WTC11 (cell line): ENCODE data around the gene CENPL. TPM values are rescaled to one million over a fixed set of nuclear protein-coding genes. Genes with fewer than 3 reads are reported as not detected.

Experiments
- ETV6 ChIP-seq: sonication (generic); formaldehyde crosslinking; IDR thresholded peaks from 2 replicates; pipeline ENCODE4 v1.8.1; 2022; ENCODE audit warnings: mild to moderate bottlenecking, missing genetic modification reagents
- MYBL2 ChIP-seq: sonication (generic); formaldehyde crosslinking; IDR thresholded peaks from 2 replicates; pipeline ENCODE4 v1.8.1; 2023; ENCODE audit warnings: mild to moderate bottlenecking, moderate library complexity, missing genetic modification reagents
- NFE2L1 ChIP-seq: sonication (generic); formaldehyde crosslinking; IDR thresholded peaks from 2 replicates; pipeline ENCODE4 v1.8.1; 2023; ENCODE audit warnings: missing genetic modification reagents
- RORB ChIP-seq: fragments of 250-450 bp; sonication (Bioruptor Pico); IDR thresholded peaks from 2 replicates; pipeline ENCODE4 v1.9.0; 2021; ENCODE audit warnings: mild to moderate bottlenecking
- SMAD3 ChIP-seq: sonication (generic); formaldehyde crosslinking; IDR thresholded peaks from 2 replicates; pipeline ENCODE4 v1.8.0; 2022; ENCODE audit warnings: missing genetic modification reagents, mild to moderate bottlenecking, borderline replicate concordance
- SMAD4 ChIP-seq: sonication (generic); formaldehyde crosslinking; IDR thresholded peaks from 2 replicates; pipeline ENCODE4 v1.8.0; 2022; ENCODE audit warnings: mild to moderate bottlenecking, missing genetic modification reagents
- SP1 ChIP-seq: sonication (generic); formaldehyde crosslinking; conservative IDR thresholded peaks from 2 replicates; pipeline ENCODE4 v1.8.1; 2022; ENCODE audit warnings: missing genetic modification reagents
- TCF7 ChIP-seq: sonication (generic); formaldehyde crosslinking; IDR thresholded peaks from 2 replicates; pipeline ENCODE4 v1.8.0; 2022; ENCODE audit warnings: mild to moderate bottlenecking, low read depth, missing genetic modification reagents, moderate library complexity
- TEAD1 ChIP-seq: sonication (generic); formaldehyde crosslinking; IDR thresholded peaks from 2 replicates; pipeline ENCODE4 v1.8.0; 2022; ENCODE audit warnings: mild to moderate bottlenecking, missing genetic modification reagents
- ZNF317 ChIP-seq: sonication (generic); formaldehyde crosslinking; IDR thresholded peaks from 2 replicates; pipeline ENCODE4 v1.8.1; 2023; ENCODE audit warnings: low read depth, mild to moderate bottlenecking, moderate library complexity, missing genetic modification reagents, borderline replicate concordance
- total RNA-seq: library from RNA; stranded (reverse); gene quantifications from 3 replicates; pipeline ENCODE4 v1.2.3, GENCODE V29; 2021
- TF ChIP-seq, protein P1 (sequence below): sonication (generic); formaldehyde crosslinking; IDR thresholded peaks from 2 replicates; pipeline ENCODE4 v1.8.1; 2023; ENCODE audit warnings: mild to moderate bottlenecking, missing genetic modification reagents
- TF ChIP-seq, protein P2 (sequence below): sonication (generic); formaldehyde crosslinking; IDR thresholded peaks from 2 replicates; pipeline ENCODE4 v1.8.0; 2022; ENCODE audit warnings: missing genetic modification reagents
- TF ChIP-seq, protein P3 (sequence below): sonication (generic); formaldehyde crosslinking; IDR thresholded peaks from 2 replicates; pipeline ENCODE4 v1.8.0; 2023; ENCODE audit warnings: missing genetic modification reagents, mild to moderate bottlenecking, borderline replicate concordance
- TF ChIP-seq, protein P4 (sequence below): sonication (generic); formaldehyde crosslinking; IDR thresholded peaks from 2 replicates; pipeline ENCODE4 v1.8.1; 2022; ENCODE audit warnings: mild to moderate bottlenecking, missing genetic modification reagents, moderate library complexity, borderline replicate concordance
- TF ChIP-seq, protein P5 (sequence below): sonication (generic); formaldehyde crosslinking; conservative IDR thresholded peaks from 2 replicates; pipeline ENCODE4 v1.8.1; 2023; ENCODE audit warnings: mild to moderate bottlenecking, low read depth, missing genetic modification reagents, moderate library complexity
- TF ChIP-seq, protein P6 (sequence below): sonication (generic); formaldehyde crosslinking; IDR thresholded peaks from 2 replicates; pipeline ENCODE4 v1.8.1; 2022; ENCODE audit warnings: missing genetic modification reagents, borderline replicate concordance
- TF ChIP-seq, protein P7 (sequence below): sonication (generic); formaldehyde crosslinking; IDR thresholded peaks from 2 replicates; pipeline ENCODE4 v1.8.0; 2022; ENCODE audit warnings: mild to moderate bottlenecking, missing genetic modification reagents
- TF ChIP-seq, protein P8 (sequence below): sonication (generic); formaldehyde crosslinking; IDR thresholded peaks from 2 replicates; pipeline ENCODE4 v1.8.1; 2022; ENCODE audit warnings: mild to moderate bottlenecking, moderate library complexity, missing genetic modification reagents

Gene CENPL
- total RNA-seq, 1 experiment from 2014 or later, result 20.1 TPM

DNA sequence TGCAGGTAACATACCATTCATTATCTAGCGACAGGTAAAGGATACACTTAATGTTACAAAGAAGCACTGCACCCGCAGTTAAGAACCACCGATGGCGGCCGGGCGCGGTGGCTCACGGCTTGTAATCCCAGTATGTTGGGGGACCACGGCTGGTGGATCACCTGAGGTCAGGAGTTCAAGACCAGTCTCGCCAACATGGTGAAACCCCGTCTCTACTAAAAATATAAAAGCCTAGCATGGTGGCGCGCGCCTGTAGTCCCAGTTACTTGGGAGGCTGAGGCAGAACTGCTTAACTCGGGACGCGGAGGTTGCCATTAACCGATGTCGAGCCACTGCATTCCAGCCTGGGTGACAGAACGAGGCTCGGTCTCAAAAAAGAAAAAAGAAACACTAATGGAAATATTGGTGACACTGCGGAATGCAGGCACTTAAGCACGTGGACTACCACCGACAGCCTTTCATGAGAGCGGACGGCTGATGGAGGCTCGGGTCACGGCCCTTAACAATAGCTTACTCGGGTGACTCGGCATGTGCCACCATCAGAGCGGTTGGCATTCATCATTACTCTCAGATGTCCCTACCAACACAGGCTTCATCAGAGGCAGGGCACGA lies 42.6 kb upstream of the CENPL start (continued):
- TF ChIP-seq, protein P1, sequence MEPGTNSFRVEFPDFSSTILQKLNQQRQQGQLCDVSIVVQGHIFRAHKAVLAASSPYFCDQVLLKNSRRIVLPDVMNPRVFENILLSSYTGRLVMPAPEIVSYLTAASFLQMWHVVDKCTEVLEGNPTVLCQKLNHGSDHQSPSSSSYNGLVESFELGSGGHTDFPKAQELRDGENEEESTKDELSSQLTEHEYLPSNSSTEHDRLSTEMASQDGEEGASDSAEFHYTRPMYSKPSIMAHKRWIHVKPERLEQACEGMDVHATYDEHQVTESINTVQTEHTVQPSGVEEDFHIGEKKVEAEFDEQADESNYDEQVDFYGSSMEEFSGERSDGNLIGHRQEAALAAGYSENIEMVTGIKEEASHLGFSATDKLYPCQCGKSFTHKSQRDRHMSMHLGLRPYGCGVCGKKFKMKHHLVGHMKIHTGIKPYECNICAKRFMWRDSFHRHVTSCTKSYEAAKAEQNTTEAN, result no peak
- TF ChIP-seq, protein P2, sequence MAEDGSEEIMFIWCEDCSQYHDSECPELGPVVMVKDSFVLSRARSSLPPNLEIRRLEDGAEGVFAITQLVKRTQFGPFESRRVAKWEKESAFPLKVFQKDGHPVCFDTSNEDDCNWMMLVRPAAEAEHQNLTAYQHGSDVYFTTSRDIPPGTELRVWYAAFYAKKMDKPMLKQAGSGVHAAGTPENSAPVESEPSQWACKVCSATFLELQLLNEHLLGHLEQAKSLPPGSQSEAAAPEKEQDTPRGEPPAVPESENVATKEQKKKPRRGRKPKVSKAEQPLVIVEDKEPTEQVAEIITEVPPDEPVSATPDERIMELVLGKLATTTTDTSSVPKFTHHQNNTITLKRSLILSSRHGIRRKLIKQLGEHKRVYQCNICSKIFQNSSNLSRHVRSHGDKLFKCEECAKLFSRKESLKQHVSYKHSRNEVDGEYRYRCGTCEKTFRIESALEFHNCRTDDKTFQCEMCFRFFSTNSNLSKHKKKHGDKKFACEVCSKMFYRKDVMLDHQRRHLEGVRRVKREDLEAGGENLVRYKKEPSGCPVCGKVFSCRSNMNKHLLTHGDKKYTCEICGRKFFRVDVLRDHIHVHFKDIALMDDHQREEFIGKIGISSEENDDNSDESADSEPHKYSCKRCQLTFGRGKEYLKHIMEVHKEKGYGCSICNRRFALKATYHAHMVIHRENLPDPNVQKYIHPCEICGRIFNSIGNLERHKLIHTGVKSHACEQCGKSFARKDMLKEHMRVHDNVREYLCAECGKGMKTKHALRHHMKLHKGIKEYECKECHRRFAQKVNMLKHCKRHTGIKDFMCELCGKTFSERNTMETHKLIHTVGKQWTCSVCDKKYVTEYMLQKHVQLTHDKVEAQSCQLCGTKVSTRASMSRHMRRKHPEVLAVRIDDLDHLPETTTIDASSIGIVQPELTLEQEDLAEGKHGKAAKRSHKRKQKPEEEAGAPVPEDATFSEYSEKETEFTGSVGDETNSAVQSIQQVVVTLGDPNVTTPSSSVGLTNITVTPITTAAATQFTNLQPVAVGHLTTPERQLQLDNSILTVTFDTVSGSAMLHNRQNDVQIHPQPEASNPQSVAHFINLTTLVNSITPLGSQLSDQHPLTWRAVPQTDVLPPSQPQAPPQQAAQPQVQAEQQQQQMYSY (CRISPR knock-in tag), result no peak
- TF ChIP-seq NFE2L1 (CRISPR knock-in tag) (0 out of 2 replicates have a peak, but pooled peaks have one; percentile 39), TCF7 (CRISPR knock-in tag) (no peak), RORB (peak; percentile 17; the same call in 1 of the 2 replicates), SMAD3 (no peak), ZNF317 (CRISPR knock-in tag) (no peak), SMAD4 (CRISPR knock-in tag) (no peak), SP1 (CRISPR knock-in tag) (no peak), MYBL2 (CRISPR knock-in tag) (no peak), TEAD1 (CRISPR knock-in tag) (no peak), ETV6 (CRISPR knock-in tag) (no peak)
- TF ChIP-seq, protein P3, sequence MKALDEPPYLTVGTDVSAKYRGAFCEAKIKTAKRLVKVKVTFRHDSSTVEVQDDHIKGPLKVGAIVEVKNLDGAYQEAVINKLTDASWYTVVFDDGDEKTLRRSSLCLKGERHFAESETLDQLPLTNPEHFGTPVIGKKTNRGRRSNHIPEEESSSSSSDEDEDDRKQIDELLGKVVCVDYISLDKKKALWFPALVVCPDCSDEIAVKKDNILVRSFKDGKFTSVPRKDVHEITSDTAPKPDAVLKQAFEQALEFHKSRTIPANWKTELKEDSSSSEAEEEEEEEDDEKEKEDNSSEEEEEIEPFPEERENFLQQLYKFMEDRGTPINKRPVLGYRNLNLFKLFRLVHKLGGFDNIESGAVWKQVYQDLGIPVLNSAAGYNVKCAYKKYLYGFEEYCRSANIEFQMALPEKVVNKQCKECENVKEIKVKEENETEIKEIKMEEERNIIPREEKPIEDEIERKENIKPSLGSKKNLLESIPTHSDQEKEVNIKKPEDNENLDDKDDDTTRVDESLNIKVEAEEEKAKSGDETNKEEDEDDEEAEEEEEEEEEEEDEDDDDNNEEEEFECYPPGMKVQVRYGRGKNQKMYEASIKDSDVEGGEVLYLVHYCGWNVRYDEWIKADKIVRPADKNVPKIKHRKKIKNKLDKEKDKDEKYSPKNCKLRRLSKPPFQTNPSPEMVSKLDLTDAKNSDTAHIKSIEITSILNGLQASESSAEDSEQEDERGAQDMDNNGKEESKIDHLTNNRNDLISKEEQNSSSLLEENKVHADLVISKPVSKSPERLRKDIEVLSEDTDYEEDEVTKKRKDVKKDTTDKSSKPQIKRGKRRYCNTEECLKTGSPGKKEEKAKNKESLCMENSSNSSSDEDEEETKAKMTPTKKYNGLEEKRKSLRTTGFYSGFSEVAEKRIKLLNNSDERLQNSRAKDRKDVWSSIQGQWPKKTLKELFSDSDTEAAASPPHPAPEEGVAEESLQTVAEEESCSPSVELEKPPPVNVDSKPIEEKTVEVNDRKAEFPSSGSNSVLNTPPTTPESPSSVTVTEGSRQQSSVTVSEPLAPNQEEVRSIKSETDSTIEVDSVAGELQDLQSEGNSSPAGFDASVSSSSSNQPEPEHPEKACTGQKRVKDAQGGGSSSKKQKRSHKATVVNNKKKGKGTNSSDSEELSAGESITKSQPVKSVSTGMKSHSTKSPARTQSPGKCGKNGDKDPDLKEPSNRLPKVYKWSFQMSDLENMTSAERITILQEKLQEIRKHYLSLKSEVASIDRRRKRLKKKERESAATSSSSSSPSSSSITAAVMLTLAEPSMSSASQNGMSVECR (CRISPR knock-in tag), result no peak
- TF ChIP-seq, protein P4, sequence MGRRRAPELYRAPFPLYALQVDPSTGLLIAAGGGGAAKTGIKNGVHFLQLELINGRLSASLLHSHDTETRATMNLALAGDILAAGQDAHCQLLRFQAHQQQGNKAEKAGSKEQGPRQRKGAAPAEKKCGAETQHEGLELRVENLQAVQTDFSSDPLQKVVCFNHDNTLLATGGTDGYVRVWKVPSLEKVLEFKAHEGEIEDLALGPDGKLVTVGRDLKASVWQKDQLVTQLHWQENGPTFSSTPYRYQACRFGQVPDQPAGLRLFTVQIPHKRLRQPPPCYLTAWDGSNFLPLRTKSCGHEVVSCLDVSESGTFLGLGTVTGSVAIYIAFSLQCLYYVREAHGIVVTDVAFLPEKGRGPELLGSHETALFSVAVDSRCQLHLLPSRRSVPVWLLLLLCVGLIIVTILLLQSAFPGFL (CRISPR knock-in tag), result no peak
- TF ChIP-seq, protein P5, sequence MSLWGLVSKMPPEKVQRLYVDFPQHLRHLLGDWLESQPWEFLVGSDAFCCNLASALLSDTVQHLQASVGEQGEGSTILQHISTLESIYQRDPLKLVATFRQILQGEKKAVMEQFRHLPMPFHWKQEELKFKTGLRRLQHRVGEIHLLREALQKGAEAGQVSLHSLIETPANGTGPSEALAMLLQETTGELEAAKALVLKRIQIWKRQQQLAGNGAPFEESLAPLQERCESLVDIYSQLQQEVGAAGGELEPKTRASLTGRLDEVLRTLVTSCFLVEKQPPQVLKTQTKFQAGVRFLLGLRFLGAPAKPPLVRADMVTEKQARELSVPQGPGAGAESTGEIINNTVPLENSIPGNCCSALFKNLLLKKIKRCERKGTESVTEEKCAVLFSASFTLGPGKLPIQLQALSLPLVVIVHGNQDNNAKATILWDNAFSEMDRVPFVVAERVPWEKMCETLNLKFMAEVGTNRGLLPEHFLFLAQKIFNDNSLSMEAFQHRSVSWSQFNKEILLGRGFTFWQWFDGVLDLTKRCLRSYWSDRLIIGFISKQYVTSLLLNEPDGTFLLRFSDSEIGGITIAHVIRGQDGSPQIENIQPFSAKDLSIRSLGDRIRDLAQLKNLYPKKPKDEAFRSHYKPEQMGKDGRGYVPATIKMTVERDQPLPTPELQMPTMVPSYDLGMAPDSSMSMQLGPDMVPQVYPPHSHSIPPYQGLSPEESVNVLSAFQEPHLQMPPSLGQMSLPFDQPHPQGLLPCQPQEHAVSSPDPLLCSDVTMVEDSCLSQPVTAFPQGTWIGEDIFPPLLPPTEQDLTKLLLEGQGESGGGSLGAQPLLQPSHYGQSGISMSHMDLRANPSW, result no peak
- TF ChIP-seq, protein P6, sequence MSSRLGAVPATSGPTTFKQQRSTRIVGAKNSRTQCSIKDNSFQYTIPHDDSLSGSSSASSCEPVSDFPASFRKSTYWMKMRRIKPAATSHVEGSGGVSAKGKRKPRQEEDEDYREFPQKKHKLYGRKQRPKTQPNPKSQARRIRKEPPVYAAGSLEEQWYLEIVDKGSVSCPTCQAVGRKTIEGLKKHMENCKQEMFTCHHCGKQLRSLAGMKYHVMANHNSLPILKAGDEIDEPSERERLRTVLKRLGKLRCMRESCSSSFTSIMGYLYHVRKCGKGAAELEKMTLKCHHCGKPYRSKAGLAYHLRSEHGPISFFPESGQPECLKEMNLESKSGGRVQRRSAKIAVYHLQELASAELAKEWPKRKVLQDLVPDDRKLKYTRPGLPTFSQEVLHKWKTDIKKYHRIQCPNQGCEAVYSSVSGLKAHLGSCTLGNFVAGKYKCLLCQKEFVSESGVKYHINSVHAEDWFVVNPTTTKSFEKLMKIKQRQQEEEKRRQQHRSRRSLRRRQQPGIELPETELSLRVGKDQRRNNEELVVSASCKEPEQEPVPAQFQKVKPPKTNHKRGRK (CRISPR knock-in tag), result no peak
- TF ChIP-seq, protein P7, sequence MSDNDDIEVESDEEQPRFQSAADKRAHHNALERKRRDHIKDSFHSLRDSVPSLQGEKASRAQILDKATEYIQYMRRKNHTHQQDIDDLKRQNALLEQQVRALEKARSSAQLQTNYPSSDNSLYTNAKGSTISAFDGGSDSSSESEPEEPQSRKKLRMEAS (CRISPR knock-in tag), result no peak; the same call in 1 of the 2 replicates
- TF ChIP-seq, protein P8, sequence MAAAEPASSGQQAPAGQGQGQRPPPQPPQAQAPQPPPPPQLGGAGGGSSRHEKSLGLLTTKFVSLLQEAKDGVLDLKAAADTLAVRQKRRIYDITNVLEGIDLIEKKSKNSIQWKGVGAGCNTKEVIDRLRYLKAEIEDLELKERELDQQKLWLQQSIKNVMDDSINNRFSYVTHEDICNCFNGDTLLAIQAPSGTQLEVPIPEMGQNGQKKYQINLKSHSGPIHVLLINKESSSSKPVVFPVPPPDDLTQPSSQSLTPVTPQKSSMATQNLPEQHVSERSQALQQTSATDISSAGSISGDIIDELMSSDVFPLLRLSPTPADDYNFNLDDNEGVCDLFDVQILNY (CRISPR knock-in tag), result no peak
